ENCODE measurements around the gene LARGE1. TPM values are rescaled to one million over a fixed set of nuclear protein-coding genes. Genes with fewer than 3 reads are reported as not detected.

Gene LARGE1
- polyA plus RNA-seq, 3 donors, result 0.05 to 0.13 TPM; not detected in 1

DNA sequence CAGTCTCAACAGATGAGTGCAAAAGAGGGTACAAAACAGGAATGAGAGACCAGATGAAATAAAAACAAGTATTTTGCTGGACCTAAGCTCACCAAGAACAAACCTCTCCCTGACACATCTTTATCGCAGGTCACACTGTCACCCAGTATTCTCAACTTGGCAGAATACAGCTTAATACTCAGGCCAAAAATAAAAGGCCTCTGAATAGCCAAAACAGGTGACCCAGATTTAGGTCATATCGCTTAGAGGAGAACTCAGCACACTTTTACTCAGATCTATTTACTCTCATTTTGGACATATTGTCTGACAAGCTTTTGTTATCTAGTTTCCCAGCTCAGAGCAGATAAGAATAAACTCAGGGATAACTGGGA, 645.2 kb downstream of the LARGE1 start:
- Mint-ChIP-seq H3K36me3 (no peaks in the 10 kb centered on the region), H3K4me3 (no peak overlapping the region), H3K9me3 (peaks cover 0 to 16% (median 3%) of the 10 kb centered on the region in 7 donors), H3K4me1 (no peaks in the 10 kb centered on the region), H3K27ac (no peak overlapping the region), H3K27me3 (ENCODE audit: low read depth in 3 of 3) (peaks cover 0 to 5% (median 0%) of the 10 kb centered on the region in 3 donors)
- no peak for DNase-seq
- Histone ChIP-seq H4K20me1 (ENCODE audit: insufficient read depth, low read length) (no peaks in the 10 kb centered on the region), H3K27ac (ENCODE audit: low read depth in 1 of 2, low read length in 2 of 2) (no peak overlapping the region), H3K9ac (ENCODE audit: insufficient read depth, low read length, poor library complexity, severe bottlenecking) (no peak overlapping the region), H2AFZ (ENCODE audit: insufficient read depth, low read depth, low read length, poor library complexity, severe bottlenecking) (no peak overlapping the region), H3K4me2 (replicated peaks; ENCODE audit: extremely low read depth, low read length, poor library complexity, severe bottlenecking) (no peak overlapping the region), H3K4me3 (replicated peaks in 1 of 3; ENCODE audit: low read depth in 2 of 3, low read length in 3 of 3) (no peak overlapping the region), H3K36me3 (replicated peaks in 1 of 2; ENCODE audit: control insufficient read depth in 1 of 2, insufficient read depth in 2 of 2, low read length in 2 of 2) (no peaks in the 10 kb centered on the region), H3K27me3 (ENCODE audit: control insufficient read depth in 2 of 2, insufficient read depth in 2 of 2, low read length in 2 of 2) (no peaks in the 10 kb centered on the region), H3K9me3 (replicated peaks in 1 of 2; ENCODE audit: control insufficient read depth in 1 of 2, insufficient read depth in 1 of 2, low read length in 2 of 2) (no peaks in the 10 kb centered on the region), H3K4me1 (ENCODE audit: control insufficient read depth in 1 of 2, insufficient read depth in 2 of 2, low read length in 2 of 2) (no peaks in the 10 kb centered on the region), H3K79me2 (ENCODE audit: insufficient read depth, low read length) (no peaks in the 10 kb centered on the region)
- intact Hi-C loops (cut with micrococcal nuclease), result no loop called here
- TF ChIP-seq, protein P1, sequence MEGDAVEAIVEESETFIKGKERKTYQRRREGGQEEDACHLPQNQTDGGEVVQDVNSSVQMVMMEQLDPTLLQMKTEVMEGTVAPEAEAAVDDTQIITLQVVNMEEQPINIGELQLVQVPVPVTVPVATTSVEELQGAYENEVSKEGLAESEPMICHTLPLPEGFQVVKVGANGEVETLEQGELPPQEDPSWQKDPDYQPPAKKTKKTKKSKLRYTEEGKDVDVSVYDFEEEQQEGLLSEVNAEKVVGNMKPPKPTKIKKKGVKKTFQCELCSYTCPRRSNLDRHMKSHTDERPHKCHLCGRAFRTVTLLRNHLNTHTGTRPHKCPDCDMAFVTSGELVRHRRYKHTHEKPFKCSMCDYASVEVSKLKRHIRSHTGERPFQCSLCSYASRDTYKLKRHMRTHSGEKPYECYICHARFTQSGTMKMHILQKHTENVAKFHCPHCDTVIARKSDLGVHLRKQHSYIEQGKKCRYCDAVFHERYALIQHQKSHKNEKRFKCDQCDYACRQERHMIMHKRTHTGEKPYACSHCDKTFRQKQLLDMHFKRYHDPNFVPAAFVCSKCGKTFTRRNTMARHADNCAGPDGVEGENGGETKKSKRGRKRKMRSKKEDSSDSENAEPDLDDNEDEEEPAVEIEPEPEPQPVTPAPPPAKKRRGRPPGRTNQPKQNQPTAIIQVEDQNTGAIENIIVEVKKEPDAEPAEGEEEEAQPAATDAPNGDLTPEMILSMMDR (IDR thresholded peaks at IDR 0.05), result no peak
- WGBS (ENCODE audit: insufficient coverage), result 86% methylated on average over 1 of the region's 2 CpGs

DNA sequence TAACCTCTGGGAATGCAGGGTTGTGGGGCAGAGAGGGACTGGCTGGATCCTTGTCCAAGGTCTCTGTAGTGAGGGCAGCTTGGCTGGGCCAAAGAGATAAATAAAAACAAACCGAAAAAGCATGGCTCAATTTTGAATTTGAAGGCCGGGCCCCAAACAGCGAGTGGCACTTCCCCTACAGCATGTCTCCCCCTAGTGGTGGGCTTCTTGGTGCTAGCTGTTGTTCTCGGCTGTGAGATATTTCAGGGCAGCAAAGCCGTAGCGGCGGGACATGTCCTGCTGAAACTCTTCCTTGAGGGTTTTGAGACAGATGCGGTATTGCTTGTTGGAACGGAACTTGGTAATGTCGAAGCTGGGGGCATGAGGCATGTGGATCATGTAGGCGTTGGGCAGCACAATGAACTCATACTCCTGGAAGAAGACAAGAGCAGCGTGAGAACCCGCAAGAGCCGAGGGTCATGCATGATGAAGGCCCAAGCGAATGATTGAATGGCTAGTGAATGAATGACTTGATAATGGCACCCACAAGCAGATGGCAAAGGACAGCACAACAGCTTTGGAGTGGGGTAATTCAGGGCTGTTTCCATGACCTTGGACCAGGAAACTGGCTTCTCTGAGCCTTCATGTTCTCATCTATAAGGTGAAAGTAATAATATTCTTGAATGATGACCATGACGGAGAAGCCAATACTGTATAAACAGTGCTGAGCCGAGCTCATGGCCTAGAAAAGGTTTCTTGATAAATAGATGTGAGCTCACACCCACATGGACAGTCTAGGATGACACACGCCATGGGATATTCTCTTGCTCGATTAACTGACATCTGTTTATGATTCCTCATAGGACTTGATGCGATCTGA, 645.8 kb downstream of the LARGE1 start:
- no peaks in the 10 kb centered on the region for H3K27me3 ChIP-seq (ENCODE audit: control insufficient read depth in 2 of 2, insufficient read depth in 2 of 2, low read length in 2 of 2)
- TF ChIP-seq, protein P1 (IDR thresholded peaks at IDR 0.05), result peak; percentile 30
- no peaks in the 10 kb centered on the region for H3K4me1 ChIP-seq (ENCODE audit: control insufficient read depth in 1 of 2, insufficient read depth in 2 of 2, low read length in 2 of 2)
- H3K9me3 ChIP-seq (replicated peaks in 1 of 2; ENCODE audit: control insufficient read depth in 1 of 2, insufficient read depth in 1 of 2, low read length in 2 of 2), result no peaks in the 10 kb centered on the region
- H3K79me2 ChIP-seq (ENCODE audit: insufficient read depth, low read length), result no peaks in the 10 kb centered on the region
- DNase-seq, result no peak
- Mint-ChIP-seq H3K27ac (no peak overlapping the region), H3K4me3 (no peak overlapping the region), H3K36me3 (no peaks in the 10 kb centered on the region), H3K4me1 (no peaks in the 10 kb centered on the region), H3K27me3 (ENCODE audit: low read depth in 3 of 3) (peaks cover 0 to 5% (median 0%) of the 10 kb centered on the region in 3 donors), H3K9me3 (peaks cover 0 to 16% (median 5%) of the 10 kb centered on the region in 7 donors)
- no peak overlapping the region for H3K4me2 ChIP-seq (replicated peaks; ENCODE audit: extremely low read depth, low read length, poor library complexity, severe bottlenecking)
- H3K27ac ChIP-seq (ENCODE audit: low read depth in 1 of 2, low read length in 2 of 2), result no peak overlapping the region
- no peaks in the 10 kb centered on the region for H4K20me1 ChIP-seq (ENCODE audit: insufficient read depth, low read length)
- H2AFZ ChIP-seq (ENCODE audit: insufficient read depth, low read depth, low read length, poor library complexity, severe bottlenecking), result no peak overlapping the region
- intact Hi-C loops (cut with micrococcal nuclease), result no loop called here
- no peak overlapping the region for H3K4me3 ChIP-seq (replicated peaks in 1 of 3; ENCODE audit: low read depth in 2 of 3, low read length in 3 of 3)
- H3K36me3 ChIP-seq (replicated peaks in 1 of 2; ENCODE audit: control insufficient read depth in 1 of 2, insufficient read depth in 2 of 2, low read length in 2 of 2), result no peaks in the 10 kb centered on the region
- H3K9ac ChIP-seq (ENCODE audit: insufficient read depth, low read length, poor library complexity, severe bottlenecking), result no peak overlapping the region
- WGBS (ENCODE audit: insufficient coverage), result 98% methylated on average over 16 of the region's 20 CpGs
